C4-2B (cell line): ENCODE data around the gene CXCL13.

ENCODE experiments used
- H3K27ac ChIP-seq: fragments of 450-650 bp; 2 replicates; pipeline ENCODE4 v1.5.1; 2017
- CTCF ChIP-seq: fragments of 450-650 bp; conservative IDR thresholded peaks from 2 replicates; pipeline ENCODE4 v1.5.1; 2017; ENCODE audit warnings: mild to moderate bottlenecking
- ZFX ChIP-seq: fragments of 450-650 bp; IDR thresholded peaks from 2 replicates; pipeline ENCODE4 v1.6.1; 2017

The CXCL13 gene

GRCh38 chr4:77615153-77615552 is 9.5 kb downstream of the CXCL13 start:
- TF ChIP-seq ZFX (no peak), CTCF (no peak)
- no peak overlapping the region for H3K27ac ChIP-seq

GRCh38 chr4:77617203-77617602 is 11.6 kb downstream of the CXCL13 start:
- TF ChIP-seq CTCF: no peak
- TF ChIP-seq ZFX: no peak
- no peak overlapping the region for H3K27ac ChIP-seq

- TF ChIP-seq ZFX (no peak), CTCF (peak; percentile 83)
- no peak overlapping the region for H3K27ac ChIP-seq
Measured at GRCh38 chr4:77618383-77619241, 13.0 kb downstream of the CXCL13 start.

- no peak for TF ChIP-seq ZFX
- TF ChIP-seq CTCF: no peak
Measured at GRCh38 chr4:77619408-77619807, 13.8 kb downstream of the CXCL13 start.

DNA sequence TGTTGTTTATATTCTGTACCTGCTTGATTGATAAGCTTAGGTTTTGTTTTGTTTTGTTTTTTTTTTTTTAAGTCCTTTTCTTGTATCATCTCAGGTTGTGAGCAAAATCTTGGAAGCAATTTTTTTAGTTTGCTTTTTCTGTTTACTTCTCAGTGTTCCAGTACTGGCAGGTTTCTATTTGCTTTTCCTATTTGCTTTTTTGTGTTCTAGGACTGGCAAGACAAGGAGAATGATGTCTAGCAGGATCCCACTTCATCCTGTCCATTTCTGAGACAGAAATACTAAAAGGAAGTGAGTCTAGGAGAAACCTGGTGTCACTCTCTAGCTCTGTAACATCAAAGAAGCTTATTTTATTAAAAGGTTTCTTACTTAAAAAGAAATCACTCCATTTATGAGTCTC is 15.6 kb downstream of the CXCL13 start:
- TF ChIP-seq CTCF (no peak), ZFX (no peak)
- H3K27ac ChIP-seq: no peak overlapping the region

More at GRCh38 chr4:77619408-77619807, 13.8 kb downstream of the CXCL13 start:
- no peak overlapping the region for H3K27ac ChIP-seq

DNA sequence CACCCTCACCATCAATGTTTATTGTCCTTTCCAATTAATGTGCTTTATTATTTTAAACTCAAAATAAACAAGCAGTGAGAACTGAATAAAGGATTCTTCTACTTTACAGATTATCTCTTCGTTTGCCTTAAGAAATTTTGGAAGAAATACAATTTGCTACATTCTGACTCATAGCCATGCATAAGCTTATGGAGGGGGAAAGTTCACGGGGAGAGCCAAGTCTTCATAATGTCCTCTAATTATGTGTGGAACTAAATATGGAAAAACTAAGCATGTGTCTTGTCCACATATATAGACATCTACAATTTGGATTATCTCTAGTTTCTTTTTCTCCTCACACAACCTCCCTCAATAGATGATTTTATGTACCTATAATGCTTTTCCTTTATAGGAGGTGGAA is 17.5 kb downstream of the CXCL13 start:
- TF ChIP-seq ZFX: no peak
- TF ChIP-seq CTCF: no peak
- H3K27ac ChIP-seq: no peak overlapping the region

DNA sequence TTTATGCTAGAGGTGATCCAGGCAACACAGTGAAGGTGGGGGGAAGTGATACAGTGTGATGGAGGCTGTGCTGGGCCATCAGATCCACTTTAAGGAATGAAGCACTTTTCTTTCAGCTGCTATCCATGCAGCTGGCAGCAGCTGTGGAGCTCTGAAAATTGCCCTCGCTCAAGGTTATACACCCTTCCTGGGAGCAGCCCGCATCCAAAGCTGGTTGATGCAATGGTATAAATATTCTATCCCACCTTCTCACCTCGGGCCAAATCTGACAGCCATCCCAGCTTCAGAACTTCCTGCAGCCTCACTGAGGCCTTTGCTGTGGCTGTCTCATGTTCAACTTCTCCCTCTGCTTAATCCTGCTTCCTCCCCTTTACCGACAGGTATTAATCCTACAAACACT is 18.6 kb downstream of the CXCL13 start:
- no peak overlapping the region for H3K27ac ChIP-seq
- TF ChIP-seq CTCF (no peak), ZFX (no peak)
